Measurements from ENCODE around the gene LRRC75A. TPM values are rescaled to one million over a fixed set of nuclear protein-coding genes. Genes with fewer than 3 reads are reported as not detected.

LRRC75A gene
- total RNA-seq, 1 donor from 2014 or later: 1.8 TPM

DNA sequence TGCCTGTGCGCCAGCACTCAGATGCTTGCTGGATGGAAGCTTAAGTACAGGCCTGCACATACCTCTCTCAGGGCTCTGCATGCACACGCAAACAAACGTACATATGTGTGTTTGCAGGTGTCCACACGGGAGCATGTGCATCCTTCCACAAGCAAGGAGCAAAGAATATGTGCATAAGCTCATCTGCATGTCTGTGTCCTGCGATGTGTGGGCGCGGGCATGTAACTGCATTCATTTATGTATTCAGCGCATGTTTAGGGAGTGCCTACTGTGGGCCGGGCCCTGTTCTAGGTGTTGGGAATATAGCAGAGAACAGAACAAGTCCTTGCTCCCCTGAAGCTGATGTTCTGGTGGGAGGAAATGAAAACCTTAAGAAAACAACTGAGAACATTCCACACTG is 62.9 kb downstream of the LRRC75A start:
- no peak overlapping the region for H3K4me3 Mint-ChIP-seq (ENCODE audit: unreplicated experiment)
- H3K9me3 Mint-ChIP-seq (ENCODE audit: unreplicated experiment): no peaks in the 10 kb centered on the region
- H3K36me3 Mint-ChIP-seq (ENCODE audit: unreplicated experiment): no peaks in the 10 kb centered on the region
- no peak overlapping the region for H3K27ac Mint-ChIP-seq (ENCODE audit: unreplicated experiment)
- H3K4me1 Mint-ChIP-seq (ENCODE audit: unreplicated experiment): no peaks in the 10 kb centered on the region
- TF ChIP-seq, protein P1, sequence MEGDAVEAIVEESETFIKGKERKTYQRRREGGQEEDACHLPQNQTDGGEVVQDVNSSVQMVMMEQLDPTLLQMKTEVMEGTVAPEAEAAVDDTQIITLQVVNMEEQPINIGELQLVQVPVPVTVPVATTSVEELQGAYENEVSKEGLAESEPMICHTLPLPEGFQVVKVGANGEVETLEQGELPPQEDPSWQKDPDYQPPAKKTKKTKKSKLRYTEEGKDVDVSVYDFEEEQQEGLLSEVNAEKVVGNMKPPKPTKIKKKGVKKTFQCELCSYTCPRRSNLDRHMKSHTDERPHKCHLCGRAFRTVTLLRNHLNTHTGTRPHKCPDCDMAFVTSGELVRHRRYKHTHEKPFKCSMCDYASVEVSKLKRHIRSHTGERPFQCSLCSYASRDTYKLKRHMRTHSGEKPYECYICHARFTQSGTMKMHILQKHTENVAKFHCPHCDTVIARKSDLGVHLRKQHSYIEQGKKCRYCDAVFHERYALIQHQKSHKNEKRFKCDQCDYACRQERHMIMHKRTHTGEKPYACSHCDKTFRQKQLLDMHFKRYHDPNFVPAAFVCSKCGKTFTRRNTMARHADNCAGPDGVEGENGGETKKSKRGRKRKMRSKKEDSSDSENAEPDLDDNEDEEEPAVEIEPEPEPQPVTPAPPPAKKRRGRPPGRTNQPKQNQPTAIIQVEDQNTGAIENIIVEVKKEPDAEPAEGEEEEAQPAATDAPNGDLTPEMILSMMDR (IDR thresholded peaks at IDR 0.05): no peak
- H3K27me3 Mint-ChIP-seq (ENCODE audit: unreplicated experiment): no peaks in the 10 kb centered on the region
- no peak for DNase-seq (ENCODE audit: extremely low spot score, unreplicated experiment)

DNA sequence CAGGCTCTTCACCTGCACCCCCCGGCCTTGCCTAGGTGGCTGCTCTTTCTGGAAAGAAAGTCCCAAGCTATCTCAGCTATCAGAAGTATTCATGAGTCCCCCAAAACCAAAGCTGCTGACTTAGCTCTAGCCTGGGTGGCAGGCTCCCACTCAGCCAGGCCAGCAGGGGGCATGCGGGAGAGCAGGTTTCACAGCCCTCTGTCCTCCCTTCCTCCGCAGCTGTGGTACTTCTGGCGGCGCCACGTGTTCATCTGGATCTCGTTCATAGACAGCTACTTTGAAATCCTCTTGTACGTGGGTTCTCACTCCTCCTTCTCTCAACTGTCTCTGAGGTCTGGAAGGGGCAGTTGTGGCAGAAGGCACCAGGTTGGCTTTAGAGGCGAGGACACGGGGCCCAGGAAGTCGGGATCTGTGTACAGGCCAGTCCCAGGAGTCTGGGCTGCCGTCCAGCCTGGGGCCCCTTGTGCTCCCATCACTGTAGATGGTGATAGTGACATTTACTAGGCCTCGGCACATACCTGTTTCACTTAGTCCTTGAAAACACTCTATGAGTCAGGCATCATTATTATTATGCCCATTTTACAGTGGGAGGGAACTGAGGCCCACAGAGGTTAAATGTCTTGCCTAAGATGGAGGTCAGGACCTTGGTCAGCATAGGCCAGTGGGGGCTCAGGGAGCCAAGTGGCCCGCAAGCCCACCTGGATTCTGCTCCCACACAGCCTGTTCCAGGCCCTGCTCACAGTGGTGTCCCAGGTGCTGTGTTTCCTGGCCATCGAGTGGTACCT is 63.7 kb downstream of the LRRC75A start:
- no peaks in the 10 kb centered on the region for H3K4me1 Mint-ChIP-seq (ENCODE audit: unreplicated experiment)
- TF ChIP-seq, protein P1 (IDR thresholded peaks at IDR 0.05): peak; percentile 52
- no peak for DNase-seq (ENCODE audit: extremely low spot score, unreplicated experiment)
- H3K4me3 Mint-ChIP-seq (ENCODE audit: unreplicated experiment): no peak overlapping the region
- H3K36me3 Mint-ChIP-seq (ENCODE audit: unreplicated experiment): no peaks in the 10 kb centered on the region
- no peaks in the 10 kb centered on the region for H3K9me3 Mint-ChIP-seq (ENCODE audit: unreplicated experiment)
- H3K27me3 Mint-ChIP-seq (ENCODE audit: unreplicated experiment): no peaks in the 10 kb centered on the region
- H3K27ac Mint-ChIP-seq (ENCODE audit: unreplicated experiment): no peak overlapping the region

DNA sequence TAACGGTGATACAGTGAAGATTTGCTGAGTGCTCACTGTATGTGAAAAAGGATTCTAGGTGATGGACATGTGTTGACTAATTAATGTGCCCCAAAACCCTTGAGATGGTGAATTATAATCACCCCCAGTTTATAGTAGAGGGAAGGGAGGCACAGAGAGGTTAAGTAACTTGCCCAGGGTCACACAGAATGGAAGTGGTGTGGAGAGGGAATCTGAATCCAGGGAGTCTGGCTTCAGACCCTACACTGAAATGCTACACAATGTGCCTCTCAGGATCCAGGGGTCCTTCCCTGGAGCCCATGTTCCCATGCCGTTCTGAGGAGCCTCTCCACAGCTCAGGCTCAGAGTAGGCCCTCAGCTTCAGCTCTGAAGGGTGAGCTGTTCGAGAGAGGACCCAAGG is 65.0 kb downstream of the LRRC75A start:
- H3K4me1 Mint-ChIP-seq (ENCODE audit: unreplicated experiment): no peaks in the 10 kb centered on the region
- H3K27ac Mint-ChIP-seq (ENCODE audit: unreplicated experiment): no peak overlapping the region
- no peaks in the 10 kb centered on the region for H3K36me3 Mint-ChIP-seq (ENCODE audit: unreplicated experiment)
- H3K27me3 Mint-ChIP-seq (ENCODE audit: unreplicated experiment): no peaks in the 10 kb centered on the region
- DNase-seq (ENCODE audit: extremely low spot score, unreplicated experiment): no peak
- H3K4me3 Mint-ChIP-seq (ENCODE audit: unreplicated experiment): no peak overlapping the region
- H3K9me3 Mint-ChIP-seq (ENCODE audit: unreplicated experiment): no peaks in the 10 kb centered on the region
- TF ChIP-seq, protein P1 (IDR thresholded peaks at IDR 0.05): no peak

DNA sequence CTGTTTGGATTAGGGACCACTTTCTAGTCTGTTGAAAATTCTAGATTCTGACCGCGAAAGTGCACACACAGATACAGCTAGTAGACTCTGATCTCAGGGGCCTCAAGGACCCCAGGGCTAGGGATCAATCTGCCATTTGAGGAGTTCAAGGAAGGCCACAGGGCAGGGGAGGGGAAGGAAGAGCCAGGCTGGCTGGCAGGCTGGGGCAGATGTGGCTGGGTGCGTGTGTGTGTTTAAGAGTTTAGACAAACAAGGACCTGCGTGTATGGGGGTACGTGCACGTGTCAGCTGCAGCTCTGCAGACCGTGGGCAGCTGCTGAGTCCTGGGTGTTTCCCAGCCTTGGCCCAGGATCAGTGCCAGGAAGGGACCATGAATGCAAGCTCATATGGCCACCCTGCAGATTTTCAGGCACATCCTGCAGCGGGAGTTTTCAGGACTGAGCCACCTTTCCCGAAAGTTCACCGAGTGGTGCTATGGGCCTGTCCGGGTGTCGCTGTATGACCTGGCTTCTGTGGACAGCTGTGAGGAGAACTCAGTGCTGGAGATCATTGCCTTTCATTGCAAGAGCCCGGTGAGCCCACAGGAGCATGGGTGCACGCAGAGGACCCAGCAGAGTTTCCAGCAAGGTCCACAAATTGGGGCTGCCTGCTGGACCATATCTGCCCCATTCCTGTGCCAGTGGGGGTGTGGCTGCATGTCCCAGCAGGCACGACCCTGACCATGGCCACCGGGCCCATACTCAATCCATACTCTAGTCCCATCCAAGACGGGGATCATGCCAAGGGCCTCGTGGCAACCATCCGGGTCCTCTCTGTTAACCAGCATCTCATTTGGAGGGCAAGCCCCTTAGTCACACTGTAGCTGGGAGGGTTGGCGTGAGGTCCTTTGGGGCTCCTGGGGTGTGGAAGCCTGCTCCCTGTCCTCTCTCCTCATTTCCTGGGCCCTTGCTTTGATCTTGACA is 66.0 kb downstream of the LRRC75A start:
- no peaks in the 10 kb centered on the region for H3K9me3 Mint-ChIP-seq (ENCODE audit: unreplicated experiment)
- H3K27ac Mint-ChIP-seq (ENCODE audit: unreplicated experiment): no peak overlapping the region
- H3K4me1 Mint-ChIP-seq (ENCODE audit: unreplicated experiment): no peaks in the 10 kb centered on the region
- no peaks in the 10 kb centered on the region for H3K36me3 Mint-ChIP-seq (ENCODE audit: unreplicated experiment)
- no peak for DNase-seq (ENCODE audit: extremely low spot score, unreplicated experiment)
- TF ChIP-seq, protein P1 (IDR thresholded peaks at IDR 0.05): no peak
- H3K4me3 Mint-ChIP-seq (ENCODE audit: unreplicated experiment): no peak overlapping the region
- no peaks in the 10 kb centered on the region for H3K27me3 Mint-ChIP-seq (ENCODE audit: unreplicated experiment)

DNA sequence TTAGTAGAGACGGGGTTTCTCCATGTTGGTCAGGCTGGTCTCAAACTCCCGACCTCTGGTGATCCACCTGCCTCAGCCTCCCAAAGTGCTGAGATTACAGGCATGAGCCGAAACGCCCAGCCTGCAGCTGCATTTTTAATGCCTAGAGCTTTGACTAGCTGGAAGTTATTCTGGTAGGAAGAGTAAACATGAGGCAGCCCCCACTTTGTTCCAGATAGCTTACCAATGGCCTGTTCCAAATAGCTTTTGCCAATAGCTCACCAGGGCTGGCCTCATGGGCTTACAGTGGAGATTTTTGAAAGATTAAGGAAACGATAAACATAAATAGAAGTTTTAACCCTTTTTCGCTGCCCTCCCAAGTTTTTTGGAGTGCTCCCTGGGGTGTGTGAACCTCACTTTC is 66.8 kb downstream of the LRRC75A start:
- H3K36me3 Mint-ChIP-seq (ENCODE audit: unreplicated experiment): no peaks in the 10 kb centered on the region
- DNase-seq (ENCODE audit: extremely low spot score, unreplicated experiment): no peak
- TF ChIP-seq, protein P1 (IDR thresholded peaks at IDR 0.05): no peak
- peaks cover 6% of the 10 kb centered on the region for H3K4me1 Mint-ChIP-seq (ENCODE audit: unreplicated experiment)
- no peak overlapping the region for H3K4me3 Mint-ChIP-seq (ENCODE audit: unreplicated experiment)
- no peaks in the 10 kb centered on the region for H3K9me3 Mint-ChIP-seq (ENCODE audit: unreplicated experiment)
- no peak overlapping the region for H3K27ac Mint-ChIP-seq (ENCODE audit: unreplicated experiment)
- H3K27me3 Mint-ChIP-seq (ENCODE audit: unreplicated experiment): no peaks in the 10 kb centered on the region
